Stimulated activated naive CD4-positive, alpha-beta T cell (primary cell): ENCODE measurements around the gene RPS3.

Source experiments
- DNase-seq, 6 experiments: peaks; one replicate each; lab custom pipeline; 2025; lab: John Stamatoyannopoulos, UW

The RPS3 gene

DNA sequence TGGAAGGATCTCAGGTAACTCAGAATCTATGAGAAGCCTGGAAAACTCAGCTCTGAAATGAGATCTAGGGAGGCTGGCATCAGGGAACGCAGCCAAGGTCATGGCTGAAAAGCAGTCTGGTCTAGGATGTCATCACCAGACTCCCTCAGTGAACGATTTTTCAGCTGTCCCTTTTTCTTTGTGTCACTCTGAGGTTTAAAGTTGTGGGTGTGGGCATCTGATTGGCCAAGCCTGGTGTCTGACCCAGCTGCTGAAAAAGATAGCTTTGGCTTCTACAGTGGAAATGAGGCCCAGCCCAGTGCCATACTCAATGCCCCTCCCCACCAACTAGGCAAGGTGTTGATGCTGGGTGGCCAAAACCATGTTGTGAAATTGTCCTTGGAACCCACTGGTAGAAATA lies 14.5 kb downstream of the RPS3 start:
- no peak for DNase-seq

- DNase-seq = no peak
Measured at GRCh38 chr11:75420224-75421034, 21.1 kb downstream of the RPS3 start.

- no peak for DNase-seq
Measured at GRCh38 chr11:75421035-75421602, 21.8 kb downstream of the RPS3 start.

DNA sequence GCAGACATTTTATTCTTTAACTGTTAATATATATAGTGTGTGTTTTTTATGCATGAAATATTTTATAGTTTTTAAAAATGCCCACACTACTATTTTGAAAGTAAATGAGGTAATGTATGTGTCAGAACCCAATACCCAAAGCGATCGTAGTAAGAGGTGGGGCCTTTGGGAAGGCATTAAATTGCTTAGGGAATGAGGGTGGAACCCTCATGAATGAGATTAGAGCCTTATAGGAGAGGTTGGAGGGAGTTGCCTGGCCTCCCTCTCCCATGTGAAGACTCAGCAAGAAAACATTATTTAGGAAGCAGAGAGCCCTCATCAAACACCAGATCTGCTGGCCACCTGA lies 22.6 kb downstream of the RPS3 start:
- no peak for DNase-seq

- DNase-seq = no peak
Measured at GRCh38 chr11:75422248-75423231, 23.2 kb downstream of the RPS3 start.

GRCh38 chr11:75423721-75424120 lies 24.4 kb downstream of the RPS3 start:
- no peak for DNase-seq

DNA sequence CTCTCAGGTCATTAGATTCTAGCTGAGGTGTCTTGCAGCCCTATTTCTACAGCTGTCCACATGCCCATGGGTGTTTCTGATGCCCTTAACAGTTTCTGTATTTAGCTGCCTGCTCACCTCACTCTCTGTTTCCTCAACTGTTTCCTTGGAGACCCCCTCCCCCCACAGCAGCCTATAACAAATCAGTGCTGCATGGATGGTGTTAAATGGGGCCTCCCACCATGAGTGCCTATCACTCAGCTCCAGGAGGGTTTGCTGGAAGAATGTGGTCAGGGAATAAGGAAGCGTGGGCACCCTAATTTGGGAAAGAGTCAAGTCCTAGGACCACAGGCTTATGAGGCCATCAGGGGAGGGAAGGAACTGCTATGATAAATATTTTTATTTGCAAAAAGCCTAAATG lies 25.1 kb downstream of the RPS3 start:
- no peak for DNase-seq

- no peak for DNase-seq
Measured at GRCh38 chr11:75425422-75425821, 26.1 kb downstream of the RPS3 start.

DNA sequence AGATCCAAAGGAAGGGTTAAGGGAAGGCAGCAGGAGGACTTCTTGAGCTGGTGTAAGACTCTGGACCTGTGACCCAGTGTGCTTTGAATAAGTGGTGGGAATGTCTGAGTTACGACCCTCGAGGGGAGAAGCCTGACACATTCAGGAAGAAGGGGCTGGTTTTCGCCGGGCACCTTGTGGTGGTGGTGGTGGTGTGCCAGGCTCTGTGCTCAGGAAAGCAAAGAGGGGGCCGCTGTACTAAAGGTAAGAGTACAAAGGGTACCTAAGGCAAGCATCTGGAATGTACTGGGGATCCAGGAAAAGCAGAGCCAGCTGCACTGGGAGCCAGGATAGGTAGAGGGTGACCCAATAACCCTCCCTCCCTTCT lies 27.4 kb downstream of the RPS3 start:
- no peak for DNase-seq

- DNase-seq = no peak
Measured at GRCh38 chr11:75427181-75427580, 27.9 kb downstream of the RPS3 start.

DNA sequence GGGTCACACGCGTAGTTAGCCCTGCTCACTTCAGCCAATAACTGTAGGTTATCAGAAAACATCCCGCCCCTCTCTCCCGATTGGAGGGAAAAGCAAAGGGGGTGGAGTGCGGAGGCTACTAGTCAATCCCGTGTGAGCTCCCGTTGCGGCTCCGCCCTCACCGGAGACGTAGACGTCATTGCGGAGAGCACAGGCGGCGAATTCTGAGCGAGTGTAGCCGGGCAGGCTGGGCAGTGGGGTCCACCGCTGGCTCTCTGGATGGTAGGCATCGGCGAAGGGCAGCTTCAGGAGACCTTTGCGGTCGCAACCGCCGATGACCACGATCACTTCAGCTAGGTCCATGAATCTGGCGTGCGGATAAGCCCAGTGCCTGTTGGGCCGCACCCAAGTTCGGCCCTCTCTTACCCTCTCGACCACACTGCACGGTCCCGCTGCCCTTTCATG lies 29.0 kb downstream of the RPS3 start:
- DNase-seq = peak; percentile 26 to 71 (median 38)

- no peak for DNase-seq
Measured at GRCh38 chr11:75428989-75429640, 29.8 kb downstream of the RPS3 start.

GRCh38 chr11:75429641-75429901 lies 30.3 kb downstream of the RPS3 start:
- DNase-seq = no peak

GRCh38 chr11:75429902-75430713 lies 30.8 kb downstream of the RPS3 start:
- DNase-seq = peak; percentile 24 to 74 (median 56)

DNA sequence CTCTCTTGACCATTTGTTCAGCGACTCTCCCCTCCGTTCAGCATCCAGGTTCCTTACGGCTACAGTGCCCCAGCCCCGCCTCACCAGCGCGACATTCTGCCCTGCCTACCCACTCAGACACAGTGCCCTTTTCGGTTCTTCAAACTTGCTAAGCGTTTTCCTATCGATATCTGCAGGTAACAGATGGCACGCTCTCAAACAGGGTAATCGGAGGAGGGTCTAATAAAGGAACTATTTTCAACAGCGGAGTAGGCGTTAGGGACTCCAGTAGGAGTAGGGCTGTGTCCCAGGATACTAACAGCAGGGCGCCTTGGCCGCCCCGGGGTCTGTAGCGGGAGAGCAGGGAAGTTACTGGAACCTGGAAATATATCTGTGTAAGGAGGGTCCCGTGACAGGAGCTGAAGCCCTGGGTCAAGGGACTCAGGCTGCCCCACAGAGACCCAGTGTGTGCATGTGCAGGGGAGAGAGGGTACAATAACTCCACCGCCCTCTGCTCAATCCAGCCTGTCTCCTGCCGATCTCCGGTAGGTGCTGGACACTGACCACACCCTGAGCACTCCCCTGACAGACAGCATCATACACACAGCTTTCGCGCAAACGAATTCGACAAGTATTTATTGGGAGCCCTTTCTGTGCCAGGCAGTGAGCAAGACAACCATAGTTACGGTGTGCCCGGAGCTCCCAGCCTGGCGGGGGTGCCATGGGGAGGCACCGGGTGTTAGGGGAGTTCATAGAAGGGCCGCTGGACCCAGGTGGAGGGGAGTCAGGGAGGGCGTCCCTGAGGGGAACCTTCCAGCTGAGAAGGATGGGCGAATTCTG lies 31.6 kb downstream of the RPS3 start:
- no peak for DNase-seq

- no peak for DNase-seq
Measured at GRCh38 chr11:75431533-75432525, 32.5 kb downstream of the RPS3 start.

- DNase-seq = no peak
Measured at GRCh38 chr11:75432911-75433321, 33.6 kb downstream of the RPS3 start, which contains the start of gene KLHL35. Gene KLHL35 (minus strand): TSS chr11:75433203. CDS start chr11:75430629, 2,574 bp downstream.

DNA sequence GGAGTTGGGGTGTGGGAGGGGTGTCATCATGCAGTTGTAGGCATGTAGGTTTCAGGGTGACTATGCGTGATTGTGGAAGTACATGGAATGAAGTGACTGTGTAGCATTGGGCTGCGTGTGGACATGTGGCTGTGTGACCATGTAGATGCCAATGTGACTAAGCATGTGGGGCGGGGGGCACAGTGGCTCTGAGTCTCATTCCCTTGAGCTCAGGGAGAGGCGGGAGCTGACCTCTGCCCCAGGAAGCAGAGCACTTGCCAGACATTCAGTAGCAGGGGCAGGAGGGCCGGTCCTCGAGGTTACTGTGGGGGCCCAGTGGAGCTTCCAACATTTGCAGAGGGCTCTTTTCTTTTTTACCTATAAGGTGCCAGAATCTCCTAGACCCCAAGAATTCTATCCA lies 34.1 kb downstream of the RPS3 start:
- no peak for DNase-seq

- DNase-seq = no peak
Measured at GRCh38 chr11:75434051-75434450, 34.7 kb downstream of the RPS3 start.
